Cardiac muscle cell (in vitro differentiated cells and primary cell): ENCODE results near the gene TAF1. TPM values are rescaled to one million over a fixed set of nuclear protein-coding genes. Genes with fewer than 3 reads are reported as not detected.
"Not testable (repeated sequence)": the region's sequence is repeated elsewhere in the genome, so short reads cannot be mapped to it uniquely, and the experiment has no call there.

Source experiments
- DNase-seq, 2 donors: peaks; one replicate each; pipeline versions ENCODE4 v3.0.0 to v3.0.0-alpha.2; 2010 to 2017; ENCODE audit warnings: low read depth in 1 of 2, low spot score in 1 of 2
- H3K27ac ChIP-seq: fragments of 200-600 bp; sonication (generic); 2 replicates; pipeline ENCODE4 v1.5.1; 2016
- H3K27me3 ChIP-seq: fragments of 200-600 bp; sonication (generic); 2 replicates; pipeline ENCODE4 v1.6.0; 2016; ENCODE audit warnings: control low read depth
- H3K36me3 ChIP-seq: fragments of 200-600 bp; sonication (generic); 2 replicates; pipeline ENCODE4 v1.5.1; 2016; ENCODE audit warnings: control low read depth
- H3K4me1 ChIP-seq: fragments of 200-600 bp; sonication (generic); 2 replicates; pipeline ENCODE4 v1.8.1; 2017; ENCODE audit warnings: low read depth, mild to moderate bottlenecking, mixed run types
- H3K4me3 ChIP-seq: fragments of 200-600 bp; sonication (generic); 2 replicates; pipeline ENCODE4 v1.5.1; 2016; ENCODE audit warnings: mild to moderate bottlenecking
- H3K9me3 ChIP-seq: fragments of 200-600 bp; sonication (generic); 2 replicates; pipeline ENCODE4 v1.5.1; 2017; ENCODE audit warnings: low read depth, mild to moderate bottlenecking, control low read depth
- CTCF ChIP-seq: IDR thresholded peaks from 2 replicates; pipeline ENCODE4 v1.5.1; 2012; ENCODE audit warnings: low read depth, mild to moderate bottlenecking, low read length
- polyA plus RNA-seq: library from polyadenylated mRNA; unstranded; fragments of >200 nt; fragmentation: Nextera tagmentation; extraction: Ambion mirVana; gene quantifications from 2 replicates; pipeline ENCODE4 v1.2.1, GENCODE V29; 2016
- total RNA-seq: library from RNA; depleted of rRNA; stranded (reverse); fragments of >200 nt; gene quantifications from 2 replicates; pipeline ENCODE4 v1.2.3, GENCODE V29; 2016

Gene TAF1
- total and polyA plus RNA-seq, 2 experiments from 2014 or later: 3.8 to 43.1 TPM

GRCh38 chrX:71504346-71504745 is 138.2 kb downstream of the TAF1 start:
- no peak overlapping the region for H3K4me3 ChIP-seq
- DNase-seq: no peak
- no peak overlapping the region for H3K27ac ChIP-seq
- no peaks in the 10 kb centered on the region for H3K36me3 ChIP-seq
- H3K27me3 ChIP-seq: no peaks in the 10 kb centered on the region
- no peaks in the 10 kb centered on the region for H3K4me1 ChIP-seq
- H3K9me3 ChIP-seq: no peaks in the 10 kb centered on the region
- no peak for TF ChIP-seq CTCF

GRCh38 chrX:71509289-71509688 is 143.1 kb downstream of the TAF1 start:
- Histone ChIP-seq H3K4me3 (no peak overlapping the region), H3K4me1 (no peaks in the 10 kb centered on the region), H3K9me3 (no peaks in the 10 kb centered on the region), H3K27ac (no peak overlapping the region), H3K27me3 (no peaks in the 10 kb centered on the region), H3K36me3 (no peaks in the 10 kb centered on the region)
- no peak for TF ChIP-seq CTCF
- DNase-seq: no peak

GRCh38 chrX:71510161-71510560 is 144.0 kb downstream of the TAF1 start:
- TF ChIP-seq CTCF: no peak
- no peaks in the 10 kb centered on the region for H3K9me3 ChIP-seq
- H3K4me1 ChIP-seq: no peaks in the 10 kb centered on the region
- no peaks in the 10 kb centered on the region for H3K36me3 ChIP-seq
- no peak overlapping the region for H3K4me3 ChIP-seq
- H3K27ac ChIP-seq: no peak overlapping the region
- no peaks in the 10 kb centered on the region for H3K27me3 ChIP-seq
- DNase-seq: no peak

GRCh38 chrX:71513731-71514130 is 147.6 kb downstream of the TAF1 start:
- H3K36me3 ChIP-seq, DNase-seq, H3K27me3 ChIP-seq, H3K27ac ChIP-seq, H3K4me1 ChIP-seq, H3K9me3 ChIP-seq, H3K4me3 ChIP-seq: not testable (repeated sequence)

GRCh38 chrX:71514367-71515037 is 148.3 kb downstream of the TAF1 start:
- no peak for DNase-seq
- H3K27me3 ChIP-seq: no peaks in the 10 kb centered on the region

GRCh38 chrX:71515038-71515396 is 148.9 kb downstream of the TAF1 start:
- no peaks in the 10 kb centered on the region for H3K36me3 ChIP-seq
- TF ChIP-seq CTCF: no peak
- H3K4me1 ChIP-seq: no peaks in the 10 kb centered on the region
- H3K9me3 ChIP-seq: no peaks in the 10 kb centered on the region
- H3K27me3 ChIP-seq: no peaks in the 10 kb centered on the region
- peak in 1 of 2 donors; percentile 54 for DNase-seq
- H3K4me3 ChIP-seq: no peak overlapping the region
- H3K27ac ChIP-seq: no peak overlapping the region

More at GRCh38 chrX:71514367-71515037, 148.3 kb downstream of the TAF1 start:
- no peak for TF ChIP-seq CTCF
- Histone ChIP-seq H3K27ac (no peak overlapping the region), H3K9me3 (no peaks in the 10 kb centered on the region), H3K36me3 (no peaks in the 10 kb centered on the region), H3K4me3 (no peak overlapping the region), H3K4me1 (no peaks in the 10 kb centered on the region)

Other genes starting within 250 kb of the TAF1 start
- 29.2 and 56.5 TPM in 2 replicates for gene MED12, start 247.8 kb upstream of the TAF1 start, total RNA-seq
- 17.9 and 25.4 TPM in 2 replicates for gene MED12, start 247.8 kb upstream of the TAF1 start, polyA plus RNA-seq
- 7.4 and 10.2 TPM in 2 replicates for gene NLGN3, start 221.5 kb upstream of the TAF1 start, total RNA-seq
- gene NLGN3, start 221.5 kb upstream of the TAF1 start, polyA plus RNA-seq: 6.4 and 8.1 TPM in 2 replicates
- gene GJB1, start 143.1 kb upstream of the TAF1 start, total RNA-seq: not detected in 2 replicates
- not detected in 2 replicates for gene GJB1, start 143.1 kb upstream of the TAF1 start, polyA plus RNA-seq
- gene ZMYM3, start 112.2 kb upstream of the TAF1 start, total RNA-seq: 77.8 and 112 TPM in 2 replicates
- 24.8 and 34.4 TPM in 2 replicates for gene ZMYM3, start 112.2 kb upstream of the TAF1 start, polyA plus RNA-seq
- gene NONO, start 82.7 kb upstream of the TAF1 start, total RNA-seq: 524 and 770 TPM in 2 replicates
- gene NONO, start 82.7 kb upstream of the TAF1 start, polyA plus RNA-seq: 278 and 318 TPM in 2 replicates
- gene ITGB1BP2, start 64.6 kb upstream of the TAF1 start, total RNA-seq: 99.7 and 158 TPM in 2 replicates
- gene ITGB1BP2, start 64.6 kb upstream of the TAF1 start, polyA plus RNA-seq: 60.4 and 115 TPM in 2 replicates
- 63.9 and 159 TPM in 2 replicates for gene OGT, start 166.7 kb downstream of the TAF1 start, total RNA-seq
- 37.3 and 57.0 TPM in 2 replicates for gene OGT, start 166.7 kb downstream of the TAF1 start, polyA plus RNA-seq
- gene GCNA, start 212.1 kb downstream of the TAF1 start, total RNA-seq: 1.6 and 5.2 TPM in 2 replicates
- 0.38 and 1.4 TPM in 2 replicates for gene GCNA, start 212.1 kb downstream of the TAF1 start, polyA plus RNA-seq